Loucy (cell line): ENCODE data around the gene TAS2R39.

ENCODE experiments used
- H2AFZ ChIP-seq: fragments of 200-600 bp; sonication (generic); 2 replicates; pipeline ENCODE4 v1.6.0; 2016; ENCODE audit warnings: antibody characterized with exemption, mild to moderate bottlenecking, low read length, moderate library complexity
- H3F3A ChIP-seq: fragments of 200-600 bp; 2 replicates; pipeline ENCODE4 v1.6.0; 2016; ENCODE audit warnings: antibody characterized with exemption, low read depth, mild to moderate bottlenecking
- H3K27me3 ChIP-seq: fragments of 200-600 bp; sonication (generic); 2 replicates; pipeline ENCODE4 v1.6.1; 2014; ENCODE audit warnings: low read length, mild to moderate bottlenecking; ENCODE audit not compliant: insufficient read depth, poor library complexity, severe bottlenecking
- H3K36me3 ChIP-seq: fragments of 200-600 bp; sonication (generic); 2 replicates; pipeline ENCODE4 v1.6.1; 2016; ENCODE audit warnings: low read length; ENCODE audit not compliant: insufficient read depth
- H3K4me1 ChIP-seq: fragments of 200-600 bp; sonication (generic); 2 replicates; pipeline ENCODE4 v1.5.1; 2014; ENCODE audit warnings: low read length, mild to moderate bottlenecking; ENCODE audit not compliant: insufficient read depth, poor library complexity, severe bottlenecking
- H3K4me2 ChIP-seq: fragments of 200-600 bp; sonication (generic); 2 replicates; pipeline ENCODE4 v1.6.0; 2014; ENCODE audit warnings: antibody characterized with exemption, low read length, low read depth, mild to moderate bottlenecking; ENCODE audit not compliant: poor library complexity, severe bottlenecking
- H3K4me3 ChIP-seq: fragments of 200-600 bp; sonication (generic); 2 replicates; pipeline ENCODE4 v1.5.1; 2014; ENCODE audit warnings: low read length, mild to moderate bottlenecking, mixed read lengths; ENCODE audit not compliant: poor library complexity, severe bottlenecking
- H3K79me2 ChIP-seq: fragments of 200-600 bp; sonication (generic); 2 replicates; pipeline ENCODE4 v1.6.1; 2014; ENCODE audit warnings: low read length; ENCODE audit not compliant: insufficient read depth
- H3K9ac ChIP-seq: fragments of 200-600 bp; sonication (generic); 2 replicates; pipeline ENCODE4 v1.6.0; 2014; ENCODE audit warnings: mild to moderate bottlenecking, low read depth, low read length, moderate library complexity; ENCODE audit not compliant: poor library complexity, severe bottlenecking
- H3K9me2 ChIP-seq: fragments of 200-600 bp; sonication (generic); replicated peaks from 2 replicates; pipeline ENCODE4 v1.6.1; 2016; ENCODE audit warnings: low read depth, low read length, mixed read lengths
- H3K9me3 ChIP-seq: fragments of 200-600 bp; sonication (generic); 2 replicates; pipeline ENCODE4 v1.6.1; 2014; ENCODE audit warnings: mild to moderate bottlenecking, antibody characterized with exemption, low read length, low read depth; ENCODE audit not compliant: insufficient read depth
- H4K20me1 ChIP-seq: fragments of 200-600 bp; sonication (generic); 2 replicates; pipeline ENCODE4 v1.6.0; 2014; ENCODE audit warnings: antibody characterized with exemption, low read length, mild to moderate bottlenecking; ENCODE audit not compliant: insufficient read depth, poor library complexity, severe bottlenecking
- CTCF ChIP-seq: fragments of 200-600 bp; sonication (generic); conservative IDR thresholded peaks from 2 replicates; pipeline ENCODE4 v1.5.1; 2014; ENCODE audit warnings: mild to moderate bottlenecking, antibody characterized with exemption, low read length
- EZH2phosphoT487 ChIP-seq: fragments of 200-600 bp; IDR thresholded peaks from 2 replicates; pipeline ENCODE4 v1.6.1; 2018; ENCODE audit warnings: antibody characterized with exemption, mild to moderate bottlenecking, moderate library complexity, borderline replicate concordance

TAS2R39 gene

GRCh38 chr7:143181349-143181748 lies 1.9 kb upstream of the TAS2R39 start:
- Histone ChIP-seq H3K79me2 (no peaks in the 10 kb centered on the region), H3K36me3 (no peaks in the 10 kb centered on the region), H3K27me3 (no peaks in the 10 kb centered on the region), H3K4me3 (no peak overlapping the region), H3K9ac (no peak overlapping the region), H2AFZ (no peak overlapping the region), H3K9me2 (no peaks in the 10 kb centered on the region), H4K20me1 (no peaks in the 10 kb centered on the region), H3F3A (no peaks in the 10 kb centered on the region), H3K4me2 (no peak overlapping the region), H3K4me1 (no peaks in the 10 kb centered on the region), H3K9me3 (no peaks in the 10 kb centered on the region; the same call in 1 of the 2 replicates)
- TF ChIP-seq CTCF (no peak), EZH2phosphoT487 (no peak)

GRCh38 chr7:143185551-143185950 lies 2.3 kb downstream of the TAS2R39 start:
- no peak overlapping the region for H3K9ac ChIP-seq
- TF ChIP-seq EZH2phosphoT487 (no peak), CTCF (no peak)
- no peaks in the 10 kb centered on the region for H3K9me3 ChIP-seq
- no peaks in the 10 kb centered on the region for H4K20me1 ChIP-seq
- no peak overlapping the region for H3K4me3 ChIP-seq
- peaks cover 5% of the 10 kb centered on the region for H3K4me1 ChIP-seq
- no peak overlapping the region for H3K4me2 ChIP-seq
- no peaks in the 10 kb centered on the region for H3F3A ChIP-seq
- H3K27me3 ChIP-seq = no peaks in the 10 kb centered on the region
- no peak overlapping the region for H2AFZ ChIP-seq
- H3K9me2 ChIP-seq = no peaks in the 10 kb centered on the region
- H3K36me3 ChIP-seq = no peaks in the 10 kb centered on the region
- no peaks in the 10 kb centered on the region for H3K79me2 ChIP-seq

GRCh38 chr7:143188994-143189393 lies 5.8 kb downstream of the TAS2R39 start:
- peaks cover 5% of the 10 kb centered on the region for H3K4me1 ChIP-seq
- H2AFZ ChIP-seq = no peak overlapping the region
- no peak overlapping the region for H3K9ac ChIP-seq
- no peak overlapping the region for H3K4me2 ChIP-seq
- H3K9me3 ChIP-seq = no peaks in the 10 kb centered on the region
- H3K36me3 ChIP-seq = no peaks in the 10 kb centered on the region
- H3F3A ChIP-seq = no peaks in the 10 kb centered on the region
- H3K79me2 ChIP-seq = no peaks in the 10 kb centered on the region
- TF ChIP-seq CTCF (no peak), EZH2phosphoT487 (no peak)
- no peak overlapping the region for H3K4me3 ChIP-seq
- no peaks in the 10 kb centered on the region for H3K27me3 ChIP-seq
- H3K9me2 ChIP-seq = no peaks in the 10 kb centered on the region
- no peaks in the 10 kb centered on the region for H4K20me1 ChIP-seq
